IPS-20b (cell line): ENCODE data around the gene SLC16A12.

Experiments used
- H3K27ac ChIP-seq: one replicate; pipeline ENCODE4 v1.5.1; 2013; ENCODE audit warnings: low read length
- H3K27me3 ChIP-seq: 2 replicates; pipeline ENCODE4 v1.6.1; 2013; ENCODE audit warnings: mild to moderate bottlenecking, low read length, inconsistent platforms; ENCODE audit not compliant: insufficient read depth
- H3K36me3 ChIP-seq: 2 replicates; pipeline ENCODE4 v1.6.1; 2013; ENCODE audit warnings: low read depth, mild to moderate bottlenecking, inconsistent platforms, low read length, moderate library complexity; ENCODE audit not compliant: insufficient read depth
- H3K4me1 ChIP-seq: 2 replicates; pipeline ENCODE4 v1.6.1; 2013; ENCODE audit warnings: mild to moderate bottlenecking, control low read depth, inconsistent platforms, low read length, moderate library complexity; ENCODE audit not compliant: insufficient read depth
- H3K4me3 ChIP-seq: 2 replicates; pipeline ENCODE4 v1.5.1; 2013; ENCODE audit warnings: mild to moderate bottlenecking, low read length, inconsistent platforms
- H3K9ac ChIP-seq: 2 replicates; pipeline ENCODE4 v1.6.1; 2013; ENCODE audit warnings: low read depth, mild to moderate bottlenecking, inconsistent platforms, low read length, moderate library complexity
- H3K9me3 ChIP-seq: 2 replicates; pipeline ENCODE4 v1.6.1; 2013; ENCODE audit warnings: mild to moderate bottlenecking, low read depth, low read length, inconsistent platforms; ENCODE audit not compliant: insufficient read depth

The SLC16A12 gene

GRCh38 chr10:89563861-89564478 is 28.6 kb upstream of the SLC16A12 start:
- Histone ChIP-seq H3K36me3 (no peaks in the 10 kb centered on the region), H3K4me3 (no peak overlapping the region), H3K9ac (no peak overlapping the region), H3K27me3 (no peaks in the 10 kb centered on the region), H3K9me3 (no peaks in the 10 kb centered on the region), H3K27ac (no peak overlapping the region), H3K4me1 (peaks cover 15% of the 10 kb centered on the region; the same call in 1 of the 2 replicates)

- Histone ChIP-seq H3K4me1 (peaks cover 17% of the 10 kb centered on the region; the same call in 1 of the 2 replicates), H3K27ac (no peak overlapping the region), H3K4me3 (no peak overlapping the region), H3K9me3 (no peaks in the 10 kb centered on the region), H3K9ac (peak overlapping the region; percentile 29; the same call in 1 of the 2 replicates), H3K27me3 (no peaks in the 10 kb centered on the region), H3K36me3 (no peaks in the 10 kb centered on the region)
These were observed 27.9 kb upstream of the SLC16A12 start for GRCh38 chr10:89563311-89563710.

- Histone ChIP-seq H3K4me1 (peaks cover 4% of the 10 kb centered on the region; the same call in 1 of the 2 replicates), H3K9me3 (no peaks in the 10 kb centered on the region), H3K27me3 (no peaks in the 10 kb centered on the region), H3K9ac (no peak overlapping the region), H3K36me3 (no peaks in the 10 kb centered on the region), H3K4me3 (no peak overlapping the region), H3K27ac (no peak overlapping the region)
These were observed 21.2 kb upstream of the SLC16A12 start for GRCh38 chr10:89556600-89556999.

- no peak overlapping the region for H3K27ac ChIP-seq
- no peaks in the 10 kb centered on the region for H3K27me3 ChIP-seq
- H3K9me3 ChIP-seq: no peaks in the 10 kb centered on the region
- no peak overlapping the region for H3K9ac ChIP-seq
- H3K4me3 ChIP-seq: no peak overlapping the region
- peaks cover 2% of the 10 kb centered on the region; the same call in 1 of the 2 replicates for H3K4me1 ChIP-seq
- no peaks in the 10 kb centered on the region for H3K36me3 ChIP-seq
These were observed 20.5 kb upstream of the SLC16A12 start for GRCh38 chr10:89555688-89556445.

- Histone ChIP-seq H3K27me3 (no peaks in the 10 kb centered on the region), H3K9ac (no peak overlapping the region), H3K27ac (no peak overlapping the region), H3K9me3 (no peaks in the 10 kb centered on the region), H3K36me3 (no peaks in the 10 kb centered on the region), H3K4me1 (peaks cover 2% of the 10 kb centered on the region; the same call in 1 of the 2 replicates), H3K4me3 (no peak overlapping the region)
These were observed 19.0 kb upstream of the SLC16A12 start for GRCh38 chr10:89554433-89554832.

GRCh38 chr10:89553064-89553734 is 17.8 kb upstream of the SLC16A12 start:
- no peaks in the 10 kb centered on the region for H3K9me3 ChIP-seq
- no peaks in the 10 kb centered on the region for H3K27me3 ChIP-seq
- no peak overlapping the region for H3K27ac ChIP-seq
- no peaks in the 10 kb centered on the region for H3K4me1 ChIP-seq
- no peak overlapping the region for H3K4me3 ChIP-seq
- no peaks in the 10 kb centered on the region for H3K36me3 ChIP-seq
- no peak overlapping the region for H3K9ac ChIP-seq

GRCh38 chr10:89552213-89552612 is 16.8 kb upstream of the SLC16A12 start:
- Histone ChIP-seq H3K9me3 (no peaks in the 10 kb centered on the region), H3K27ac (no peak overlapping the region)

GRCh38 chr10:89550509-89550908 is 15.1 kb upstream of the SLC16A12 start:
- Histone ChIP-seq H3K36me3 (no peaks in the 10 kb centered on the region), H3K4me1 (no peaks in the 10 kb centered on the region), H3K9me3 (no peaks in the 10 kb centered on the region), H3K27ac (no peak overlapping the region), H3K27me3 (no peaks in the 10 kb centered on the region), H3K4me3 (no peak overlapping the region), H3K9ac (no peak overlapping the region)

More at GRCh38 chr10:89552213-89552612, 16.8 kb upstream of the SLC16A12 start:
- Histone ChIP-seq H3K27me3 (no peaks in the 10 kb centered on the region), H3K36me3 (no peaks in the 10 kb centered on the region), H3K9ac (no peak overlapping the region), H3K4me3 (no peak overlapping the region), H3K4me1 (no peaks in the 10 kb centered on the region)

GRCh38 chr10:89549510-89549909 is 14.1 kb upstream of the SLC16A12 start:
- H3K9me3 ChIP-seq: no peaks in the 10 kb centered on the region
- no peak overlapping the region for H3K27ac ChIP-seq
- no peak overlapping the region for H3K4me3 ChIP-seq
- no peaks in the 10 kb centered on the region for H3K36me3 ChIP-seq
- no peak overlapping the region for H3K9ac ChIP-seq
- no peaks in the 10 kb centered on the region for H3K4me1 ChIP-seq
- no peaks in the 10 kb centered on the region for H3K27me3 ChIP-seq

- Histone ChIP-seq H3K4me3 (no peak overlapping the region), H3K27ac (no peak overlapping the region), H3K27me3 (no peaks in the 10 kb centered on the region), H3K4me1 (no peaks in the 10 kb centered on the region), H3K9ac (no peak overlapping the region), H3K9me3 (no peaks in the 10 kb centered on the region), H3K36me3 (no peaks in the 10 kb centered on the region)
These were observed 13.3 kb upstream of the SLC16A12 start for GRCh38 chr10:89548673-89549072.

GRCh38 chr10:89547853-89548513 is 12.6 kb upstream of the SLC16A12 start:
- H3K4me1 ChIP-seq: no peaks in the 10 kb centered on the region
- no peaks in the 10 kb centered on the region for H3K9me3 ChIP-seq
- no peaks in the 10 kb centered on the region for H3K27me3 ChIP-seq
- no peaks in the 10 kb centered on the region for H3K36me3 ChIP-seq
- H3K27ac ChIP-seq: no peak overlapping the region
- no peak overlapping the region for H3K4me3 ChIP-seq
- H3K9ac ChIP-seq: no peak overlapping the region
